ENCODE data around the gene RPL38. TPM values are rescaled to one million over a fixed set of nuclear protein-coding genes. Genes with fewer than 3 reads are reported as not detected.

The RPL38 gene
- polyA plus RNA-seq, 1 experiment = 1,841 TPM

DNA sequence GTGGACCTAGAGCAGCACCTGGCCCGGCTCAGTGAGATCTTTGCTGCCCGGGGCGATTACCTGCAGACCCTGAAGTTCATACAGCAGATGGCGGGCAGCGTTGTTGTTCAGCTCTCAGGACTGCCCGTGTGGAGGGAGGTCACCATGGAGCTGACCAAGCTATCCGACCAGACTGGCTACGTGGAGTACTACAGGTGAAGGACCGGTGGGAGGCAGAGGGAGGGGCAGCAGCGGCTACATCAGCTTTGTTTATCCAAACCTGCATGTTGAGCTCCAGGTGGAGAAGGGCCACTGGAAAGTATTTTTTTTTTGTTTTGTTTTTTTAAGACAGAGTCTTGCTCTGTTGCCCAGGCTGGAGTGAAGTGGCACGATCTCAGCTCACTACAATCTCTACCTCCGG is 33.8 kb downstream of the RPL38 start:
- Histone ChIP-seq H3K27me3 (ENCODE audit: control insufficient read depth, insufficient read depth, low read length) (no peaks in the 10 kb centered on the region), H3K4me3 (ENCODE audit: low read depth, low read length) (no peak overlapping the region), H3K36me3 (ENCODE audit: control insufficient read depth, insufficient read depth, low read length) (no peaks in the 10 kb centered on the region)
- TF ChIP-seq, protein P1, sequence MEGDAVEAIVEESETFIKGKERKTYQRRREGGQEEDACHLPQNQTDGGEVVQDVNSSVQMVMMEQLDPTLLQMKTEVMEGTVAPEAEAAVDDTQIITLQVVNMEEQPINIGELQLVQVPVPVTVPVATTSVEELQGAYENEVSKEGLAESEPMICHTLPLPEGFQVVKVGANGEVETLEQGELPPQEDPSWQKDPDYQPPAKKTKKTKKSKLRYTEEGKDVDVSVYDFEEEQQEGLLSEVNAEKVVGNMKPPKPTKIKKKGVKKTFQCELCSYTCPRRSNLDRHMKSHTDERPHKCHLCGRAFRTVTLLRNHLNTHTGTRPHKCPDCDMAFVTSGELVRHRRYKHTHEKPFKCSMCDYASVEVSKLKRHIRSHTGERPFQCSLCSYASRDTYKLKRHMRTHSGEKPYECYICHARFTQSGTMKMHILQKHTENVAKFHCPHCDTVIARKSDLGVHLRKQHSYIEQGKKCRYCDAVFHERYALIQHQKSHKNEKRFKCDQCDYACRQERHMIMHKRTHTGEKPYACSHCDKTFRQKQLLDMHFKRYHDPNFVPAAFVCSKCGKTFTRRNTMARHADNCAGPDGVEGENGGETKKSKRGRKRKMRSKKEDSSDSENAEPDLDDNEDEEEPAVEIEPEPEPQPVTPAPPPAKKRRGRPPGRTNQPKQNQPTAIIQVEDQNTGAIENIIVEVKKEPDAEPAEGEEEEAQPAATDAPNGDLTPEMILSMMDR (IDR thresholded peaks at IDR 0.05; ENCODE audit: insufficient read depth, low read depth, low read length) = no peak
- ChIA-PET POLR2A (no interaction called here), CTCF (interaction anchor here (0.6 to 0.7 kb wide), 2 partner anchors 14 to 23 kb away, joined by 3 to 4 read pairs; no protein-coding TSS in a partner anchor)
- DNase-seq (ENCODE audit: low read depth) = no peak

DNA sequence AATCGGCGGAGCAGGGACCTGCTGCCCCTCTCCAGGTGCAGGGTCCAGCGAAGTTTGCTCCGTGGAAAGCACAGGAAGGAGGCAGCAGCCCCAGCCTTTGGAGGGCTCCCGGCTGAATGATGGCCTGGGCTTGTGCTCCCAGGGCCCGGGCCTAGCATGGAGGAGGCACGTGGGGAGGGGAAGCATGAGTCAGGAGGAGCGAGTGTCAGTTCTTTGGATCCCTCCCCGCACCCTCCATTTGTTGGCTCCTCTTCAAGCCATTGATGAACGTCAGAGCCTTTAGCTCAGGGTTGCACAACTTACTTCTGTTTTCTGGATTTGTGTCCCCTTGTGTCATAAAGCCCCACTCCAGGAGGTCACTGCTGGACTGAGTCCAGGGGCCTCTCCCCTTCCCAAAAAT is 35.7 kb downstream of the RPL38 start:
- no peak overlapping the region for H3K4me3 ChIP-seq (ENCODE audit: low read depth, low read length)
- no peak for DNase-seq (ENCODE audit: low read depth)
- CTCF ChIA-PET = no interaction called here
- H3K27me3 ChIP-seq (ENCODE audit: control insufficient read depth, insufficient read depth, low read length) = no peaks in the 10 kb centered on the region
- TF ChIP-seq, protein P1 (IDR thresholded peaks at IDR 0.05; ENCODE audit: insufficient read depth, low read depth, low read length) = no peak
- no peaks in the 10 kb centered on the region for H3K36me3 ChIP-seq (ENCODE audit: control insufficient read depth, insufficient read depth, low read length)
- POLR2A ChIA-PET = no interaction called here

DNA sequence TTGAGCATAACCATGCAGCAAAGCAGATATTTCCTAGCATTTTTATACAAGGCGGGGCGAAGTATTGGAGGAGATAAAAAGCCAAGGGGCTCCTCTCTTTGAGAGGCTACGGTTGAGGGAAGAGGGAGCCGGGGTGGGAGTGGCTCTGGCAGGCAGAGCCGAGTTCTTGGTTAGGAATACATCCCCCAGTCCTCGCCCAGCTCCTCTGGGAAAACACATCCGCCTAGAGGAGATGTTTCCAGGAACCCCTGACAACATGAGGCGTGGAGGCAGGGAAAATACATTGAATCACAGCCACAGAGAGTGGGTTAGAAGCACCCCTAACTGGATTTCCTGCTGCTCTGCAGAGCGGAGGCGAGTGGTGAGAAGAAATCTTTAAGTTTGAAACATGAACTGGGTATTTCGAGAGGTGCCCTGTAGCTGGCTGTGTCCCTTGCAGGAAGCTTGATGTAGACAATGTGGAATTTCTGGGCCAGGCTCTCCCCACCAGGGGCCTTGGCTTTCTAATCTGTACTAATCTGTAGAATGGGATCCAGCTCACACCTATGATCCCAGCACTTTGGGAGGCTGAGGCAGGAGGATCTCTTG is 37.2 kb downstream of the RPL38 start:
- Histone ChIP-seq H3K27me3 (ENCODE audit: control insufficient read depth, insufficient read depth, low read length) (no peaks in the 10 kb centered on the region), H3K4me3 (ENCODE audit: low read depth, low read length) (no peak overlapping the region), H3K36me3 (ENCODE audit: control insufficient read depth, insufficient read depth, low read length) (no peaks in the 10 kb centered on the region)
- no peak for DNase-seq (ENCODE audit: low read depth)
- POLR2A ChIA-PET = no interaction called here
- TF ChIP-seq, protein P1 (IDR thresholded peaks at IDR 0.05; ENCODE audit: insufficient read depth, low read depth, low read length) = no peak
- CTCF ChIA-PET = interaction anchor here (1.1 kb wide), 1 partner anchor 9 kb away, joined by 3 read pairs; no protein-coding TSS in a partner anchor

DNA sequence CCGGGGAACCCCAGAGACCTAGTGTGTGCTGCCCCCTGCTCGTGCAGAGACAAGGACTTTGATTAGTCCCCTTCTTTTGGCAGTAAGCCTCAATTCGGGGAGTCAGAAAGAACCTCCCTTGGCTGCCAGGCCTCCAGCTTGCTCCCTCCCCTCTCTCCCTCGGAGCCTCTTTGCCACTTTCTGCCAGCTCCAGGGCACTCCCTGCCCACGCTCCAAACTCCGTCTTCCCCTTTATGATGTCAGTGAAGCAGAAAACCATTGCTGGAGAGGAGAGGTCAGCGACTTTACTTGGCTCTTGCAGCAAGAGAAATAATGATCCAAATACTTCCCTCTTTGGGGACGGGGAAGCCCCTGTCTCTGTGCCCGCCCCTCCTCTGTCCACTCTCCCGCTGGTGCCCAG is 38.0 kb downstream of the RPL38 start:
- ChIA-PET CTCF (interaction anchor here (1.1 kb wide), 1 partner anchor 10 kb away, joined by 3 read pairs; no protein-coding TSS in a partner anchor), POLR2A (no interaction called here)
- no peak for DNase-seq (ENCODE audit: low read depth)
- TF ChIP-seq, protein P1 (IDR thresholded peaks at IDR 0.05; ENCODE audit: insufficient read depth, low read depth, low read length) = no peak
- Histone ChIP-seq H3K27me3 (ENCODE audit: control insufficient read depth, insufficient read depth, low read length) (no peaks in the 10 kb centered on the region), H3K36me3 (ENCODE audit: control insufficient read depth, insufficient read depth, low read length) (no peaks in the 10 kb centered on the region), H3K4me3 (ENCODE audit: low read depth, low read length) (no peak overlapping the region)

DNA sequence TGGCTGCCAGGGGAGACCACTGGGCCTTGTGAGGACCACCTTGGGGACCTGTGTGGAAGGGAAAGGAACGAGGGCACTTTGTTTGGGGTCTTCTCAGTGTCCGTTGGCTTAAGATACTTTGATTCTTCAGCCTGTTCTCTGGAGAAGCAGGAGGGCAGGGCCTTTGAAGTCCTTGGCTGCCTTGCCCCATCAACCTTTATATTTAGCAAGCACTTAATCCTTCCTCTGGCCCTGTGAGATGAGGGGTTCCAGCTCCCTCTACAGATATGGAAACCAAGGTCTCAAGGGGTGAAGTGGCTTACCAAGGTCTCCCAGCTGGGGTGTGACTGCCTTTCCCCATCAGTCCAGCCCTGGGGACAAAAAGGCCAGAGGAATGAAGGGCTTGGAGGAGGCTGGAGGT is 38.4 kb downstream of the RPL38 start:
- Histone ChIP-seq H3K4me3 (ENCODE audit: low read depth, low read length) (no peak overlapping the region), H3K27me3 (ENCODE audit: control insufficient read depth, insufficient read depth, low read length) (no peaks in the 10 kb centered on the region), H3K36me3 (ENCODE audit: control insufficient read depth, insufficient read depth, low read length) (no peaks in the 10 kb centered on the region)
- no peak for DNase-seq (ENCODE audit: low read depth)
- POLR2A ChIA-PET = no interaction called here
- TF ChIP-seq, protein P1 (IDR thresholded peaks at IDR 0.05; ENCODE audit: insufficient read depth, low read depth, low read length) = no peak
- CTCF ChIA-PET = interaction anchor here (1.1 kb wide), 1 partner anchor 10 kb away, joined by 3 read pairs; no protein-coding TSS in a partner anchor

Measured in BJ (cell line).